CD4-positive, alpha-beta T cell treated with Interleukin-6 for 4 hours (primary cell): ENCODE data around the gene STX1B.
"Not testable (repeated sequence)": the region's sequence is repeated elsewhere in the genome, so short reads cannot be mapped to it uniquely, and the experiment has no call there.

Source experiments
- DNase-seq: peaks from one replicate; pipeline ENCODE4 v3.0.0-alpha.2; 2020; ENCODE audit warnings: mixed read lengths

The STX1B gene

DNA sequence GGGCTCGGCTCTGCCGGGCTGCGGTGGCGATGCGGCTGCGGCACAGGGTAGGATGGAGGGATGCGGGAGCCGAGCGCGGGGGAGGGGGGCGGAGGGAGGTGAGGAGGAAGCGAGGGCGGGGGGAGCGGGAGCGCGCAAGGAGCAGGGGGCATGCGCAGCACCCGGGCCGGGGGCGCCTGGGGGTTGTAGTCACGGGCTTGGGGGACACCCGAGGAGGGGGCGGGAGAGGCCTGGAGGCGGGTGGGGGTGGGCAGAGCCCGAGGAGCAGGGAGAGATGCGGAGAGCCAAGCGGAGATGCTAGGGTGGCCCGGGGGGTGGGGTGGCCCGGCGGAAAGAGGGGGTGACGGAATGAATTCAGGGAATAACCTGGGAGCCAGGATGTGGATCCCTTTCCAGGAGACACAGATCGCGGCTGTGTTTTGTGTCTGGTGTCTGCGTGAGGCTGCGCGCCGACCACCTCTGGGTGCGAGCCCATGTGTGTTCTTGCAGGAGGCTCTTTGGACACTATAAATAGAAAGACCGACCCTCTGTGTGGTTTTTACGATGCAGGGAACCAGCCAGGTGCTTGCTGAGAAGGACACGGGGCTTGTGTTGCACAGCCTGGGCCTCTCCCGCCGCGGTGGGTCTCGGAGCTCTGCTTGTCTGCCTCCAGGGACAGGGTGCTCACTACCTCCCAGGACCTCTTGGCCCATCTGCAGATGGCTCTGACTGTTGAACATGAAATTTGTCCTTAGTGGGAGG is at the start of gene STX1B:
Gene STX1B, minus strand, starts transcription at position 54 of the 741 bp plus-strand sequence. CDS start 242 bp downstream, outside the sequence.
- DNase-seq, result peak; percentile 81

DNA sequence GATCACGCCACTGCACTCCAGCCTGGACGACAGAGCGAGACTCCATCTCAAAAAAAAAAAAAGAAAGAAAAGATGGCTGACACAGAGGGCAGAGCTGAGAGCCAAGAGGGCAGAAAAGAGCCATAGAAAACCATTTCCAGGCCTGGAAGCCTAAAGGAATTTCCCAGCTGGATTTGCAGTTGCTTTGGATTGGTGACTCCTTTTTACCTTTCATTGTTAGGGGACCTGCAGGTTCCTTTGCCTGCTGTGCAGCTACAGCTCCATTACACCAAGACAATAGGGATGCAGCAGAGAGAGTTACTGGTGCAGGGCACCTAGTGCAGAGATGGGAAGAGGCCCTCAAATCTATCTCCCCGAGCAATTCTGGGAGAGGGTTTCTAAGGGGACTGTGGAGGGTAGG is 45.2 kb upstream of the STX1B start:
- DNase-seq, result no peak

DNA sequence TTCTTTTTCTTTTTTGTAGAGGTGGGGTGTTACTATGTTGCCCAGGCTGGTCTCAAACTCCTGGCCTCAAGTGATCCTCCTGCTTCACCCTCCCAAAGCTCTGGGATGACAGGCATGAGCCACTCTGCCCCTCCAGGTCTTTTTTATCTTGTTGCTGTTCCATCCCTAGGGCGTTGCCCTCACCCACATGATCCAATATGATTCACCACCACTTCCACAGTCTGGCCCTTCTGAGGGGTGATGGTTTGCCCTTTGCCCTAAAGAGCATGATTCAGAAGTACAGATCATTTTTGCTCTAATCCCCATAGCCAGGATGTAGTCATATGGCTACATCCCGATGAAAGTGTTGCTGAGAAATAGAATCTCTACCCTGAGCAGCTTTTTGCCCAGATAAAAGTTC is 41.7 kb upstream of the STX1B start:
- no peak for DNase-seq

DNA sequence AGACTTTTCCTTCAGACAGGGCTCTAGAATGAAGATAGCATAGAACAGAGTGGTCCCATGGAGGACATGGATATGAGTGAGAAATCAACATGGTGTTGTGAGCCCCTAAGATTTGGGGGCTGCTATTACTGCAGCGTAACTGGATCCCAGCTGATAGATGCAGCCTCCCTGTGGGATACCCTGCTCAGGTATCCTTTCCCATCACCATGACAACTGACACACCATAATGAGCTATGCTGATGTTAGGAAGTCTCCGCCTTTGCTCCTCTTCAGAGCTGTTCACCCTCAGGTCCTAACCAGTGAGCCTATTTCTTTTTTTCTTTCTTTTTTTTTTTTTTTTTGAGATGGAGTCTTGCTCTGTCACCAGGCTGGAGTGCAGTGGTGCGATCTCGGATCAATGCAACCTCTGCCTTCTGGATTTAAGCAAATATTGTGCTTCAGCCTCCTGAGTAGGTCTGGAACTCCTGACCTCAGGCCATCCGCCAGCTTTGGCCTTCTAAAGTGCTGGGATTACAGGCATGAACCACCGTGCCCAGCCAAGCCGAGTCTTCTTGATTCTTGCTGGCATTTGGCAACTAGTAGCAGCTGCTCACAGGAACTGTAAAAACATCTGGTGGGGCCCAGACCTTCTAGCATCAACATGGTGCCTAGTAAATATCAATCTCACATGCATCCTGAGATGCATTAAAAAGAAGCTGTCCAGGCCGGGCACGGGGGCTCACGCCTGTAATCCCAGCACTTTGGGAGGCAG is 40.0 kb upstream of the STX1B start:
- no peak for DNase-seq

DNA sequence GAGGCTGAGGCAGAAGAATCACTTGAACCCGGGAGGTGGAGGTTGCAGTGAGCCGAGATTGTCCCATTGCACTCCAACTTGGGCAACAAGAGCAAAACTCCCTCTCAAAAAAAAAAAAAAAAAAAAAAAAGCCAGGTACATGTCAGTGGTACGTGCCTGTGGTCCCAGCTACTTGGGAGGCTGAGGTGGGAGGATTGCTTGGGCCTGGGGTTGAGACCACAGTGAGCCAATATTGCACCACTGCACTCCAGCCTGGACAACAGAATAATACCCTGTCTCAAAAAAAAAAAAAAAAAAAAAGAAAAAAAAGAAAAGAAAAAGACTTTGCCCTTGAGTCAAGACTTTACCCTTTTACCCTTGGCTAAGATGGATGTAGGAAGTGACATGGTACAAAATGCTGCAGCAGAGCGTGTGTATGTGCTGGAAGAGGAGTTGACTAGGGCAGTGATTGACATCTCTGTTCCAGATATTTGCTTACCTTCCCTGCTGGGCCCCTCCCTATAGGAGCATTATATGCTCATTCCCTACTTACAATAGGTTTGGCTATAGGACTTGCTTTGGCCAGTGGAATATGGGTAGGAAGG is 33.6 kb upstream of the STX1B start:
- DNase-seq, result no peak

DNA sequence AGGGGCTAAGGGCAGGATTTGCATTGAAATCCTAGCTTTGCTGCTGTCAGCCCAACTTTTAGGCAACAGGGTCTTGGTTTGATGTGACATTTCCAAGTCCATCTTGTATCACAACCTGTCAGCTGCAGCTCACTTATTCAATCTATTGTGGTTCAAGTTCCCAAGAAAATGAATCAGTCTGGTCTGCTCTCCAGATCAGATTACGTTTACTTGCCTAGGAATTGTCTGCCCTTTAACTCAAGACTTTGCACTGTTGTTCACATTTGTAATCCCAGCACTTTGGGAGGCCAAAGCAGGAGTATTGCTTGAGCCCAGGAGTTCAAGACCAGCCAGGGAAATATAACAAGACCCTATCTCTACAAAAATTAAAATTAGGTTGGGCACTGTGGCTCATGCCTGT is 32.9 kb upstream of the STX1B start:
- no peak for DNase-seq

DNA sequence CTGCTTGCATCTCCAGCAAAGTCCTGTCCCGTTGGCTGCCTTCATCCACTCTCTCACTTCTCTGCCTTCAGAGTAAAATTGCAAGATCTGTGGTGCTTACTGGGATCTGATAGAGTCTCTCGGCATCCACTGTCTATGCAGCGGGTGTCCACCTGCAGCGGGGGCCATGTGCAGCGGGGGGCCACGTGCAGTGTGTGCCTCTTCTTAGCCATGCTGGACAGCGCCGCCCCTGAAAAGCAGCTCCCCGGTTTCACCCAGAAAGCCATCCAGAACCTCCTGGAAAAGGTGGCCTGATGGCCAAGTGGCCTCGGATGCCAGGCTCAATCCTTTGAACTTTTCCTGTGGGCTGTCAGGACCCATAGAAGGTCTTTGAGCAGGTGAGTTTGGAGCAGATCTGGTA is 32.4 kb upstream of the STX1B start:
- DNase-seq, result no peak

DNA sequence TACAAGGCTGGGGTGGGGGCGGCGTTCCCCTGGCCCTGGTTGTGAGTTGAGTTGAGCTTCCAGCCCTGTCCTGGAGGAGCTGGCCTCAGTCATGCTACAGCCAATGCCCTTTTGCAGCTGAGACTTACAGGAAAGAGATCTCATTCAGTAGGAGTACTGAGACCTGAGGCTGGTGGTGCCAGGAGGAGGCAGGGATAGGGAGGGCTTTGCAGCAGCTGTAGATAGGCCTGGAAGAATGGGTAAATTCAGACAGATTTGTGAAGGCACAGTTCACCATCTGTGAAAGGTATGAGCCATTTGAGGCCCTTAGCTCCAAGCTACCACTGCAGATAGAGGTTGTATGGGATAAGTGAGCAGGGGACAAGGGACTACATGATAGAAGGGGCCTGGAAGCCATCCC is 28.6 kb upstream of the STX1B start:
- no peak for DNase-seq

- no peak for DNase-seq
These were observed 26.3 kb upstream of the STX1B start for GRCh38 chr16:31036691-31037090.

- peak; percentile 92 for DNase-seq
These were observed 23.5 kb upstream of the STX1B start for GRCh38 chr16:31033709-31034492.

- DNase-seq, result peak; percentile 98
These were observed 22.6 kb upstream of the STX1B start, which contains the start of gene STX4 for GRCh38 chr16:31032736-31033708. STX4 (plus strand) TSS chr16:31033558; CDS start chr16:31033806, 248 bp downstream.

- DNase-seq, result no peak
These were observed 20.8 kb upstream of the STX1B start for GRCh38 chr16:31031276-31031675.

GRCh38 chr16:31029272-31029671 is 18.8 kb upstream of the STX1B start:
- no peak for DNase-seq

DNA sequence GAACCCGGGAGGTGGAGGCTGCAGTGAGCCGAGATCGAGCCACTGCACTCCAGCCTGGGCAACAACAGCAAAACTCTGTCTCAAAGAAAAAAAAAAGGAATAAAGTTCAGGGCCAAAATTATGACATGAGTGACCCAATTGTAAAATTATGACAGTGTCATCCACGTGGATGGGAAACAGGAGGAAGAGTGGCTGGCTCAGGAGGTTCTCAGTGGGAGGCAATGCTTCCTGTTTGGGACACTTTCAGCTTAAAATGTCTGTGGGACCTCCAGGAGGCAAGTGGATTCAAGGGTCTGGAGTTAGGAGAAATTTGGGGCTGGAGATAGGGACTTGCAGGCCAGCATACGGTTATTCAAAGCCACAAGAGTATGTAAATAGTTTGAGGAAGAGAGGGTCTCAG is 14.9 kb upstream of the STX1B start:
- no peak for DNase-seq

DNA sequence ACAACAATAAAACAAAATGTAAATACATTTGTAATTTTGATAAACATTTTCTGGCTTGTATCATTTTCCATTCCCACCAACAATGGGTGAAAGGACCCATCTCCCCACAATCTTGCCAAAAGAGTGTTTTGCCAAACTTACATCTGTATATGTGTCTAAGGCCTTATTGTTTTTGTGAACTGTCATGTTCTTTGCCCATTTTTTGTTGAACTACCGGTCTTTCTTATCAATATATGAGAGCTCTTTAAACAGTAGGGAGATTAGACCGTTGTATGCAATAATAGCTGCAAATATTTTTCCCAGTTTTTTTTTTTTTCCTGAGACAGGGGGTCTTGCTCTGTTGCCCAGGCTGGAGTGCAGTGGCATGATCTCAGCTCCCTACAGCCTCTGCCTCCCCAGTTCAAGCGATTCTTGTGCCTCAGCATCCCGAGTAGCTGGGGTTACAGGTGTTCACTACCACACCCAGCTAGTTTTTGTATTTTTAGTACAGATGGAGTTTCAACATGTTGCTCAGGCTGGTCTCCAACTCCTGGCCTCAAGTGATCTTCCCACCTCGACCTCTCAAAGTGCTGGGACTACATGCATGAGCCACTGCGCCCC is 13.3 kb upstream of the STX1B start:
- DNase-seq, result no peak

DNA sequence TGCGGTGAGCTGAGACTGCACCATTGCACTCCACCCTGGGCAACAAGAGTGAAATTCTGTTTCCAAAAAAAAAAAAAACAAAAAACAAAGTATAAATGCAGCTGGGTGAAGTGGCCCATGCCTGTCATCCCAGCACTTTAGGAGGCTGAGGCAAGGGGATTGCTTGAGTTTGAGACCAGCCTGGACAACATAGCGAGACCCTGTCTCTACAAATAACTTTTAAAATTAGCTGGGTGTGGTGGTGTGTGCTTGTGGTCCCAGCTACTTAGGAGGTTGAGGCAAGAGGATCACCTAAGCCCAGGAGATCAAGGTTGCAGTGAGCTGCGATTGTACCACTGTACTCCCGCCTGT is 12.8 kb upstream of the STX1B start:
- no peak for DNase-seq

- DNase-seq, result no peak
These were observed 12.3 kb upstream of the STX1B start for GRCh38 chr16:31022544-31023251.

DNA sequence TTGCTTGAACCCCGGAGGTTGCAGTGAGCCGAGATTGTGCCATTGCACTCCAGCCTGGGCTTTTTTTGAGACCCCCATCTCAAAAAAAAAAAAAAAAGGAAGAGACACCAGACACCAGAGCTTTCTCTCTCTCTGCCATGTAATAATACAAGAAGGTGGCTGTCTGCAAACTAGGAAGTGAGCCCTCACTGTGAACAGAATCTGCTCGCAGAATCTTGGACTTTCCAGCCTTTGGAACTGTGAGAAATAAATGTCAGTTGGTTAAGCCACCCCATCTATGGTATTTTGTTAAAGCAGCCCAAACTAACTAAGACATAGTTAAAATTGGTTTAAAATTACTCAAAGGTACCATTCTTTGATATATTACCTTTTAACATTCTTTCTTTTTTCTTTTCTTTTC is 10.1 kb upstream of the STX1B start:
- no peak for DNase-seq

GRCh38 chr16:31017756-31018155 is 7.3 kb upstream of the STX1B start:
- DNase-seq, result not testable (repeated sequence)

DNA sequence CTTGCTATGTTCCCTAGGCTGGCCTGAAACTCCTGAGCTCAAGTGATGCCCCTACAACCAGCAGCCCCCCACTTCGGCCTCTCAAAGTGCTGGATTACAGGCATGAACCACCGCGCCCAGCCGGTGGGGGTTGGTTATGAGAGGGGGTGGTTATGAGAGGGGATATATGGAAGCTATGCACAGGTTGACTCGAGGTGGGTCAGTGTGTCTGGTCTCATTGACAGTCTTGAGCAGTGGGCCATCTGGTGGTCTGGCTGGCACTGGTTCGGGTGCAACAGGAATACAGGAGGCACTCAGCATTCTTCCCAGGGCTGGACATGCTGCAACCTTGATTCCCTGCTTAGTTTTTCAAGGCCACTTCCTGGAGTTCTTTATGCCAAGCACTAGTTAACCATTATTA is 5.6 kb upstream of the STX1B start:
- no peak for DNase-seq

DNA sequence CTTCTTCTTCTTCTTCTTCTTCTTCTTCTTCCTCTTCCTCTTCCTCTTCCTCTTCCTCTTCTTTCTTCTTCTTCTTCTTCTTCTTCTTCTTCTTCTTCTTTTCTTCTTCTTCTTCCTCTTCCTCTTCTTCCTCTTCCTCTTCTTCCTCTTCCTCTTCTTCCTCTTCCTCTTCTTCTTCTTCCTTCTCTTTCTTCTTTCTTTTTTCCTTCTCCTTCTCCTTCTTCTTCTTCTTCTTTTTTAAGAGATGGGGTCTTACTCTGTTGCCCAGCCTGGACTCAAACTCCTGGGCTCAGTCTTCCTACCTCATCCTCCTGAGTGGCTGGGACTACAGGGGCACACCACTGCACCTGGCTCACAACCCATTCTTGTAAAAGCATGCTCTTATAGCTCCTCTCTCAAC is 2.9 kb upstream of the STX1B start:
- DNase-seq, result not testable (repeated sequence)
